ENCODE data around the gene KCNQ1. TPM values are rescaled to one million over a fixed set of nuclear protein-coding genes. Genes with fewer than 3 reads are reported as not detected.

KCNQ1 gene
- total and polyA plus RNA-seq, 2 of the 13 experiments (the other 11 are each of a cell fraction or from before 2014, with no cell fraction given) = 0.02 to 0.08 TPM

GRCh38 chr11:2447253-2447950 is 2.6 kb downstream of the KCNQ1 start:
- Histone ChIP-seq H4K20me1 (ENCODE audit: insufficient read depth, low read length) (no peaks in the 10 kb centered on the region), H3K4me2 (ENCODE audit: low read depth, low read length) (no peak overlapping the region), H3K4me3 (replicated peaks in 1 of 3; ENCODE audit: insufficient read depth in 1 of 3, low read depth in 2 of 3, low read length in 3 of 3) (no peak overlapping the region), H3K27ac (ENCODE audit: extremely low read length, insufficient read depth, low read length) (no peak overlapping the region), H3K9me3 (ENCODE audit: low read length) (no peaks in the 10 kb centered on the region), H2AFZ (ENCODE audit: low read length) (no peak overlapping the region), H3K9ac (ENCODE audit: insufficient read depth, low read depth, low read length) (no peak overlapping the region), H3K36me3 (replicated peaks in 1 of 2; ENCODE audit: control insufficient read depth in 1 of 2, insufficient read depth in 2 of 2, low read length in 2 of 2) (no peaks in the 10 kb centered on the region), H3K4me1 (ENCODE audit: insufficient read depth, low read length) (no peaks in the 10 kb centered on the region), H3K27me3 (ENCODE audit: control insufficient read depth in 1 of 2, insufficient read depth in 2 of 2, low read length in 2 of 2) (peaks cover 26 to 87% of the 10 kb centered on the region in 2 experiments), H3K79me2 (ENCODE audit: insufficient read depth, low read length) (no peaks in the 10 kb centered on the region)
- ATAC-seq (no peak), DNase-seq (ENCODE audit: low spot score) (no peak), FAIRE-seq (no peak)
- 0% methylated on average over 1 of the region's 12 CpGs for WGBS (ENCODE audit: low lambda C conversion rate)
- ChIA-PET CTCF (ENCODE audit: low intra/inter-chr PET ratio, low total read pairs) (no interaction called here), POLR2A (no interaction called here)
- BruUV-seq (replicated peaks) = no TSS peak
- intact Hi-C loops (cut with micrococcal nuclease; ENCODE audit: unreplicated experiment) (no loop called here), in situ Hi-C loops (cut with HindIII; ENCODE audit: extremely low pct_ligation_motif_present, low pct_unique_long_range_greater_than_20kb) (no loop called here)
- no peak for TF ChIP-seq TIGD3 (CRISPR knock-in tag; IDR thresholded peaks at IDR 0.05; ENCODE audit: borderline replicate concordance)
- TF ChIP-seq STAT5B (CRISPR knock-in tag; IDR thresholded peaks at IDR 0.05) = no peak
- TF ChIP-seq ZBTB25 (CRISPR knock-in tag; IDR thresholded peaks at IDR 0.05) = no peak
- TF ChIP-seq MNT (IDR thresholded peaks at IDR 0.05) = no peak
- no peak for TF ChIP-seq RAD21 (CRISPR knock-in tag; IDR thresholded peaks at IDR 0.05)
- no peak for TF ChIP-seq SNRNP70 (IDR thresholded peaks at IDR 0.05; ENCODE audit: low read depth, low read length)
- TF ChIP-seq TP53 (CRISPR knock-in tag; conservative IDR thresholded peaks at IDR 0.05) = no peak
- TF ChIP-seq NFE2 (CRISPR knock-in tag; IDR thresholded peaks at IDR 0.05) = no peak
- no peak for TF ChIP-seq PAWR (CRISPR knock-in tag; IDR thresholded peaks at IDR 0.05; ENCODE audit: borderline replicate concordance)
- TF ChIP-seq IKZF1 (IDR thresholded peaks at IDR 0.05) = no peak
- TF ChIP-seq KIAA2018 (CRISPR knock-in tag; IDR thresholded peaks at IDR 0.05; ENCODE audit: borderline replicate concordance) = no peak

All from HepG2 (cell line).